HG03432 (cell line): ENCODE measurements around the gene DNAH12.

Experiments used
- ATAC-seq: cut with Tn5 transposase; IDR thresholded peaks from one replicate; pipeline ENCODE4 v1.9.1; 2021; ENCODE audit warnings: mild to moderate bottlenecking, moderate library complexity; ENCODE audit not compliant: unreplicated experiment

DNAH12 gene, protein sequence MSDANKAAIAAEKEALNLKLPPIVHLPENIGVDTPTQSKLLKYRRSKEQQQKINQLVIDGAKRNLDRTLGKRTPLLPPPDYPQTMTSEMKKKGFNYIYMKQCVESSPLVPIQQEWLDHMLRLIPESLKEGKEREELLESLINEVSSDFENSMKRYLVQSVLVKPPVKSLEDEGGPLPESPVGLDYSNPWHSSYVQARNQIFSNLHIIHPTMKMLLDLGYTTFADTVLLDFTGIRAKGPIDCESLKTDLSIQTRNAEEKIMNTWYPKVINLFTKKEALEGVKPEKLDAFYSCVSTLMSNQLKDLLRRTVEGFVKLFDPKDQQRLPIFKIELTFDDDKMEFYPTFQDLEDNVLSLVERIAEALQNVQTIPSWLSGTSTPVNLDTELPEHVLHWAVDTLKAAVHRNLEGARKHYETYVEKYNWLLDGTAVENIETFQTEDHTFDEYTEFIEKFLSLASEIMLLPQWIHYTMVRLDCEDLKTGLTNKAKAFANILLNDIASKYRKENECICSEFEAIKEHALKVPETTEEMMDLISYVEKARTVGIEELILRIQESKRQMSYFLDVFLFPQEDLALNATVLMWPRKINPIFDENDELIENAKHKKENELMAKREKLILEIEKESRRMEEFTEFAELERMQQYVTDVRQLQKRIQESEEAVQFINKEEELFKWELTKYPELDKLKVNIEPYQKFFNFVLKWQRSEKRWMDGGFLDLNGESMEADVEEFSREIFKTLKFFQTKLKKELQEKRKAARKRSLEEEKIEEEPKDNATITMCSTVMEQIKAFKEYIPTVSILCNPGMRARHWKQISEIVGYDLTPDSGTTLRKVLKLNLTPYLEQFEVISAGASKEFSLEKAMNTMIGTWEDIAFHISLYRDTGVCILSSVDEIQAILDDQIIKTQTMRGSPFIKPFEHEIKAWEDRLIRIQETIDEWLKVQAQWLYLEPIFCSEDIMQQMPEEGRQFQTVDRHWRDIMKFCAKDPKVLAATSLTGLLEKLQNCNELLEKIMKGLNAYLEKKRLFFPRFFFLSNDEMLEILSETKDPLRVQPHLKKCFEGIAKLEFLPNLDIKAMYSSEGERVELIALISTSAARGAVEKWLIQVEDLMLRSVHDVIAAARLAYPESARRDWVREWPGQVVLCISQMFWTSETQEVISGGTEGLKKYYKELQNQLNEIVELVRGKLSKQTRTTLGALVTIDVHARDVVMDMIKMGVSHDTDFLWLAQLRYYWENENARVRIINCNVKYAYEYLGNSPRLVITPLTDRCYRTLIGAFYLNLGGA (N-terminal part only)

DNA sequence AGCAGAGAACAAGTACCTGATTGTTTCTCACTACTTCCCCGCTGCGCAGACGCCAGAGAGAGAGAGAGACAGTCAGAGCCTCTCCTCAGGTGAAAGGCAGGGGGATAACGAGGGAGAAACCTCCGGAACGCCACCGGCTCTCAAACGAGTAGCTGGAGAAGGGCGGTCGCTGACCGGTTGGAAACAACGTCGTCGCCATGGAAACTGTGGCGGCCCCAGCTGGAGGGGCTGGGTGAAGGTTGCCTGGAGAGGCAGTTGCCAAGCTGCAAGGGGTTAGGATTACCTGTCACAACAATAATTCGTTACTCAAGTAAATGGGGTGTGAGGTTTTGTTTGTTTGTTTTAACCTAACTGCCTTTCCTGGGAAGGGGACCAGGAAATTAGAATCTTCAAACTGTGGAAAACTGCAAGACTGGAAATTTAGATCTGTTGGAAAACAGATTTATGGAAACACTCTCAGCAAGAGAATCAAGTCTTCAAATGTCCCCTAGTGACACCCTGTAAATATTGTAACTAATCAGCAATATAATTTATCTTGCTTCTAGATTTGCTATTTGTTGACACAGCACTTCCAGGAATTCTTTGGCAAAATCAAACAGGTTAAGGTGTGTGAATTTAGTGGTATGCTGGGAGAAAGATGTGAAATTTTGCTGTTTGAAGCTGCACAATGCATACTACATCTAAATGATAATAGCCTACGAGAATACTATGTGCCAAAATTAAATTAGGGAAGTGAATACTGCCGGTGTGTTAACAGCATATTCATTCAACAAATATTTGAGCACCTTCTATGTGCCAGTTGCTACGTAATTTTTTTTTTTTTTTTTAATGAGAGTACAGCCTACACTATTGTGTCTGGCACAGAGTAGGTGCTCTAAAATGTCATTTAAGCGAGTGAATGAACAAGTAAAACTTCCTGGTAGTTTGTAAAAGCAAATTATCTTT, at the start of gene DNAH12:
DNAH12 (minus strand) TSS at position 164 of the 945 bp plus-strand sequence. CDS start 1,474 bp downstream, outside the sequence.
- no peak for ATAC-seq

GRCh38 chr3:57592306-57592705, 48.2 kb upstream of the DNAH12 start:
- ATAC-seq: no peak

- no peak for ATAC-seq
These were observed 43.8 kb upstream of the DNAH12 start for GRCh38 chr3:57587905-57588304.

GRCh38 chr3:57586778-57587177, 42.6 kb upstream of the DNAH12 start:
- no peak for ATAC-seq

GRCh38 chr3:57583544-57583943, 39.4 kb upstream of the DNAH12 start:
- ATAC-seq: no peak

DNA sequence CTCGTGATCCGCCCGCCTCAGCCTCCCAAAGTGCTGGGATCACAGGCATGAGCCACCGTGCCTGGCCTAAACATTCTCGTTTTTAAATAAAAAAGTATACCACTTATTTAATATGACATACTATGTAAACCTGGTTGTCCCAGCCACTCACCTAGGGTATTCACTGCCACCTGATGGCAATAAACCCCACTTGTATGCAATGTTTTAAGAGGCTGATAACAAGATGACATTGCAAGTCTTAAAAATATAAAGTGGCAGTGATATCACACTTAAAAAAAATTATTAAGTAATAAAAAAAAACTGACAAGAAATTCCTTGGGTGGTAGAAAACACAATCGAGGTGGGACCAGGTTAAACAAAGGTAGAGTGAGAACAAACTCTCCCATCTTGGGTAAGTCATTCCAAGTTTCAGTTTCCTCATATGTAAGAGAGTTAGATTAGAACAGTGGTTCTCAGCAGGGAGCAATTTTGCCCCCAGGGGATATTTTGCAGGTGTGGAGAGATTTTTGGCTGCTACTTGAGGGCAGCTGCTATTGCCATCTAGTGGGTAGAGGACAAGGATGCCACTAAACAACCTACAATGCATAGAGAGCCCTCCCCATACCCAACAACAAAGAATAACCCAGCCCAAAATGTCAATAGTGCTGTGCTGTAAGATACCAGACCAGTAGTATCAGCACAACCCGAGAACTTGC, 38.5 kb upstream of the DNAH12 start:
- no peak for ATAC-seq

DNA sequence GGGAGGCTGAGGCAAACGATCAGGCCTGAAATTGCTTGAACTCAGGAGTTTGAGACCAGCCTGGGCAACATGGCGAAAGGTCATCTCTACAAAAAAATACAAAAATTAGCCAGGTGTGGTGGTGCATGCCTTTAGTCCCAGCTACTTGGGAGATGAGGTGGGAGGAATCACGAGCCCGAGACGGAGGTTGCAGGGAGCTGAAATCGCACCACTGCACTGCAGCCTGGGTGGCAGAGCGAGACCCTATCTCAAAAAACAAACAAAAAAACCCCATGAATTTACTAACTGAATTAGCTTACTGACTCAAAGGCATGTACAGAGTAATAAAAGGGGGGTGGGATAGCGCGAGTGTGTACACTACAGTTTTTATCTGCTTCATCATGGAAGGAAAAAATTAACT, 33.7 kb upstream of the DNAH12 start:
- no peak for ATAC-seq

DNA sequence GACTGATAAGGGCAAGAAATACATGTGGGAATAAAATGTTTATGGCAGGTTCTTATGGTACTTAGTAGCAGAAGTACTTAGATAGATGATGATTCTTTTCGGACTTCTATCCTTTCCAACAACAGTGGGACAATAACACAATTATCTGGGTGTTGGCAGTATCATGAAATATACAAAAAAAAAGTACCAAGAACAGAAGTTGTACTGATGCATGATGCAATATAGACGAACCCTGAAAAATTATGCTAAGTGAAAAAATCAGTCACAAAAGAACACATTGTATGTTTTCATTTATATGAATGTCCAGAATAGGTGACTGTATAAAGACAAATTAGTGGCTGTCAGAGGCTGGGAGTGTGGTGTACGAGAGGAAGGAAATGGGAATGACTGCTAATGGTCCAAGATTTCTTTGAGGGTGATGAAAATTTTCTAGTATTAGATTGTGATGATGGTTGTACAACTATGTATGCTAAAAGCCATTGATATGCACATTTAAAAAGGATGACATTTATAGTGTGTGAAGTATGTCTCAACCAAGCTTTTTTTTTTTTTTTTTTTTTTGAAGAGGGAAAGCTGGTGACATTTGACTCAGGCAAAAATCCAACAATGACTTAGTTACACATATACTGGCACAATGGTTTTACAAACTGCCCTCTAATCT, 32.0 kb upstream of the DNAH12 start:
- ATAC-seq: no peak

DNA sequence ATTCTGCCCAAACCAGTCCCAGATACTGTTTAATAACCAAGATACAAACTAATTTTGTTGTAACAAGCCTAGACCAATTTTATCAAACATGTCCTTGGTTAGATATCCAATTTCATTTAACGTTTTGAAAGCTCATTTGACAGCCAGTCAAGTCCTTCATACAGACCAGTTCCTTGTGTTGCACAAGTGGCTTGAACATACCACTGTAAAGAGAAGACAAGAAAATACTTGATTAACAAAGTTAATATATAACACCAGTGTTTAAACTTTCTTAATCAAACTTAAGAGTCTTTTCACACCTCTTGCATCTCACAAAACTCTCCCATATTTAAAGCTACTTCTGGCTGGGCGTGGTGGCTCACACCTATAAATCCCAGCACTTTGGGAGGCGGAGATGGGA, 28.0 kb upstream of the DNAH12 start:
- no peak for ATAC-seq

GRCh38 chr3:57570878-57571277, 26.7 kb upstream of the DNAH12 start:
- ATAC-seq: no peak

- ATAC-seq: no peak
These were observed 25.8 kb upstream of the DNAH12 start for GRCh38 chr3:57569859-57570450.

- no peak for ATAC-seq
These were observed 15.4 kb upstream of the DNAH12 start for GRCh38 chr3:57559526-57559925.

GRCh38 chr3:57557085-57557537, 13.0 kb upstream of the DNAH12 start:
- ATAC-seq: peak; percentile 12

GRCh38 chr3:57556459-57557084, 12.4 kb upstream of the DNAH12 start:
- ATAC-seq: peak; percentile 38

DNA sequence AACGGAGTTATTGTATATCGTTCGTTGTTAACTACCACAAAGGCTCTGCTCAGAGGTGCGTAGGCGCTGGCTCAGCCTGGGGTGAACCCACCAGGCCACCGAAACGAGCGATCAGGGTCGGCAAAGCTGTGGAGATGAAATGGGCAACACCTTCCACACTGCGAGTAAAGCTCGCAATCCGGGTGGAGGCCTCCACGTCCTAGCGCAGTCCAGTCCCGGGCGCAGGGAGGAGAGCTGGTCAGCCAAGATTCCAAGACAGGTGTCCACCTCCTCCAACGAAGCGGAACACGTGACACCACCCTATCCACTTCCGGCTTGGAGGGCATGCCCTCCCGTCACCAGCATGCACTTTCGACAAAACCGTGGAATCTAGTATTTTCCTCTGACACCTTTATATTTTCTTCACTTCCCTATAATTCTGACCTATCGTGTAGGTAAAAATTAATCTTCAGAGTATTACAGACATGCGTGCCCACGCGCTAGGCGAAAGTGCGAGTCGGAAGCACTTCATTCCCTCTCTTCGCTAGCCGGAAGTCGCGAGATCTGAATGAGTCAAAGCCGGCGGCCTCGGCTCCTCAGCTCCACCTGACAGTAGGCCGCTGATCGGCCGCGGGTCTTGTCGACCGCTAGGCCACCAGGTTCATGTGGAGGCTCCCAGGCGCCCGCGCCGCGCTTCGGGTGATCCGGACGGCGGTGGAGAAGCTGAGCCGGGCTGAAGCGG, 11.8 kb upstream of the DNAH12 start, which contains the start of gene PDE12:
PDE12 (plus strand) TSS at position 537 of the 721 bp plus-strand sequence; CDS start at position 643, 106 bp downstream.
- peak; percentile 87 for ATAC-seq

DNA sequence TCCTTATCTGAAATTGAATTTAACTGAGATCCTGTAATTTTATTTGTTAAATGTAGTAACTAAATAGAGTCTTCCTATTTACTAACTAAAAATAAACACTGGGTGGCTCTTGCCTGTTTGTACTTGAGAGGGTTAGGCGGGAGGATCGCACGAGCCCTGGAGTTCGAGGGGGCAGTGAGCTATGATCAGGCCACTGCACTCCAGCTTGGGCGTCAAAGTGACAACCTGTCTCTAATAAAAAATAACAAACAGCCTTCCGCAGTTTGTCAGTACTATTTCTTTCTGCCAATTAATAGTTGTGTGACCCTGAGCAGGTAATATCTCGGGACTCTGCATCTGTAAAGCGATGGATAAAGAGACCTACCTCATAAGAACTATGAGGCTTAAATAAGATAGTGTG, 11.2 kb upstream of the DNAH12 start:
- ATAC-seq: no peak

DNA sequence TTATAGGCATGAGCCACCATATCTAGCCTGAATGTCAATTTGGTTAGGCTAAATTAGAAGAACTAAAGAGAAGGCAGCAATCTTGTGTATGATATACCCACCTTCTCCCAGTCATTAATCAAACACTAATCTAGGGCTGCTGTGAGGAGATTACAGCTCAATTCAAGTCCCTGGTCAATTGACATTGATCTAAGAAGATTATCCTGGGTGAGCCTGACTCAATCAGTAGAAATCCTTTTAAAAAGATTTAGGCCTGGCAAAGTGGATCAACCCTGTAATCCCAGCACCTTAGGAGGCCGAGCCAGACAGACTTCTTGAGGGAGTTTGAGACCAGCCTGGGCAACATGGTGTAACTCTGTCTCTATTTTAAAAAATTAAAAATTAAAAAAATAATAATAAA, 2.5 kb upstream of the DNAH12 start:
- ATAC-seq: no peak
